GM19468 (cell line): ENCODE results near the gene ZRANB1.

Experiments
- ATAC-seq: cut with Tn5 transposase; IDR thresholded peaks from one replicate; pipeline ENCODE4 v1.9.1; 2021; ENCODE audit warnings: mild to moderate bottlenecking, moderate library complexity, moderate number of reproducible peaks; ENCODE audit not compliant: unreplicated experiment; ENCODE audit errors: extremely low read depth

ZRANB1 gene

DNA sequence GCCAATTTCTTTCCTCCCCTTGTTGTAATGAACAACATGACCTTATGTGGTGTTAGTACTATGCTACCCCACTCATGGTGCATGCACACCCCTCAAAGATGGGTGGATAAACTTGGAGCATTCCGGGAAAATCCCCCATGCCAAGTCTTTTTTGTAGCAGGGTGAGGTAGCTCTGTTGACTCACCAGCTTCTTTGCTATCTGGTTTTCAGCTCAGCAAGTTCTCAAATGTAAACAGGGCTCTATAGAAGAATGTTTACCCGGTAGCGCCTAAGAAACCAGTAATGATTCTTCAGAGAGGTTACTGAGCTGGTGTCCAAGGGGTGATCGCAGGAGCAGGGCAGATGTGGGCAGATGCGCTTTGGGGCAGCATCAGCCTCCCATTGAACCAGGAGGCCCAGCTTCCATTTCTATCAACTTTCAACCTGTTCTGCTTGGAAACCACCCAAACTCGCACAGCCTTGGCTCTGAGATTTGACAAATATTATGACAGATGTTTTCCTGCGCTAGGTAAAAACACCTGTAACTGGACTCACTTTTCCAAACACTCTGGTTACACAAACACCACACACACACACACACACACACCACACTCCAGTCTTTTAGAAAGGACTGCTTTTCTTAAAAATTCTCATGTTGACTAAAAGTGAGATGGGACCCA, 87.8 kb downstream of the ZRANB1 start:
- ATAC-seq: no peak

DNA sequence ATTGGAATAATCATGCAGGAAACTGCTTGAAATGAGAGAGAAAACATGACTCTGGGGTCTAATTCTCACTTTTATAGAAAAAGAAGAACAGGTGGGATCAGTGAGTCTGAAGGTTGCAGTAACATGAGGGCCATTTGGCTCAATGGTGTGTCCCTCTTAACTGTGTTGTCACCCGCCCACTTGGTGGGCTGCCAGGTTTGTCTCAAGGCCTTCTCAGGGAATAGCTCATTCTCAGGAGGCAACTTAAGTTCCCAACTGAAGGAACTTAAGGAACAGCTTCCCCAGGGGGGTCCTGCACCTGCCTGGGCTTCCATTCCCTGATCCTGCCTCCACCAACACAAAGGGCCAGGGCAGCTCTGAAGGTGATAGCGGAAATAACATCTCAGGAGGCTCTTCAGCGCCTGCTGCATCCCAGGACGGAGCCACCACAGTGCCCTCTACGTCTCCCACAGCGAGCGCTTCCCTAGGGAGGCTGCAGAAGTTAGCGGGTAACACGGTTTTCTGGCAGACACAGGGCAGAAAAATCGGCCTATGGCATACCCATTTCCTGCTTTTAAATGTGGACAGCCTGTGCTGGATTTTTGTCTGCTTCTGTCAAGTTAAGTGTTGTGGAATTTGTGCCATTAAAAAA, 88.8 kb downstream of the ZRANB1 start:
- ATAC-seq: no peak

DNA sequence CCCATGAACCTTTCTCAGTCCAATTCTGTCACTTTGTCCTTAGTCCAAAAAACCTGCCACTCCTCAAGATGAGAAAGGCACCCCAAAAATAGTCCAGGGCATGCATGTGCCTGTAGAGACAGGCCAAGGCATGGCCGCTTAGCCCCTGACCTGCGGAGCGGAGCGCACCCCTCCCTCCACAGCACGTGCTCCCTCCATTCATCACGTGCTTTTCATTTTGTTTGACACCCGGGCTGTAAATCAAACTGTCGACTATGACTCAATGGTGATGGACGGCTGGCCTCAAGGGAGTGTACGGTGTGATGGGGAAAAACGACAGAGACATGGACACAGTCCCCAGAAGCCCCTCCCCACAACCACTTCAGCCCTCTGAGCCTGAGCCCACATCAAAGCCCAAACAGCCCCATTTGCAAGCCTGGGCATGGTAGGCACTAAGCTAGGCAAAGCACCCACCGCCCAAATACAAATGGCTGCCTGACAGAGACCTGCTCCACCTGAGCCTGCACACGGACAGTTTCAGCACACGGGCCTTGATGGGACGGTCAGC, 90.6 kb downstream of the ZRANB1 start:
- no peak for ATAC-seq

DNA sequence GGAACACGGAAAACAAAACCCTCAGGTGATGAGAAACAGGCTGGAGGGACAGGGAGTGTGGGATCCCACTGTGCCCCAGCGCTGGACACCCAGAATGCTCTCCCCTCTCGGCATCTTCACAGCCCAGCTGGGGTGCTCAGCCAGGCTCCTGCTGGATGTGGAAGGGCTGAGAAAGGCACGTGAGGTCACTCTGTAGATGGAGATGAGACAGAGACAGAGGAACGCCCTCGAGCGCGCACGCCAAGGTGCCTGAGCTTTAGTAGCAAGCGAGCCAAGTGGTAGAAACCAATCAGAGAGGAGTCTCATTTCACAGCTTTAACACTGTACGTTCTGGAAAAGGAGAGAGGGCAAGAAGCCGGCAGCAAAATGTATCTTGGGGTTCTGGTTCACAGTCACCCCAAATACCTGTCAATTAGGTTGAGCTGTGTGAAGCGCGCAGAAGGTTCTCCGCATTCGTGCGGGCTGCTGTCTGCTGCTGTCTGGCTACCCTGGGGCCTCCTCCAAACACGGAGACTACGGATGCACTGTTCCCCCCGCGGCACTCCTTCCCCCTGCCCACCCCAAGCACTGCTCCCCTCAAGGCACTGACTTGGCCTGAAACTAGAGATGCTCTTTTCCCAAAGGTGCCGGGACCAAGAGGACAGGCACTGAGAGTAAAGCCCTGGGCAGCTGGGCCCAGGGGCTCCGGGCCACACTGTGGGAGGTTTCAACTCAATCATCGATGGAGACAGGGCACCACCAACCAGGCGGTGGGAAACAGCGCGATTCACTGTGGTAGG, 91.4 kb downstream of the ZRANB1 start:
- no peak for ATAC-seq

DNA sequence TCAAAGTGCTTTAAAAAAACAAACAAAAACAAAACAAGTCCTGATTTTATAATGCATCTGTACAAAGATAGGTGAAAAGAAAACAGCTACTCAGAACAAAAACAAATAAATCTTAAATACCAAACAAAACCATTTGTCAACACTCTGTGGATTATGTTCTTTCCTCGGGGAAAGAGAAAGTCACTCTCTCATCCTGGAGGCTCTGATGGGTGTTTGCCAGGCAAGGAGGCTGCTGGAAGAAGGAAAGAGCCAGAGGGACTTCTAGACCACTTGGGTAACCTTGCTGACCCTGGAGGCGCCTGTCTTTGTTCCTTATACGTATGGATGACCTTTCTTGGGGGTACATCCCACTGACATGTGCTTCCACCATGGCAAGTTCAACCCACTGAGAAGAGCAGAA, 92.8 kb downstream of the ZRANB1 start:
- no peak for ATAC-seq

DNA sequence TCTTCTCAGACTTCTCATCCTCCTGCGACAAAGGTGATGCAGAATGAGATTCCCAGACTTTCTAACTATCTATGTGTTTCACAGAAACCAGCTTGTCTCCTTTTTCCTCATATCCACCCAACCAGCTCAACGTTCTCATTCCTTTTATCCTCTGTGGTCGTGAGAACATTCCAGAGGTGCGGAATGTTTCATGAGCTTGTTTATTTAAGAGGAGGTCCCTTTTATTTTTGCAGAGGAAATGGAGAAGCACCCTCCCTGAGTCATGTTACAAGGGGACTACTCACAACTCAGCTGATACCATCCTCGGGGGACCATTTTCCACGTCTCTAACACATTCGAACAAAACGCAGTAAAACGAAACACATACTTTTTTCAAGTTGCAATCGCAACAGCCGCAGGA, 93.2 kb downstream of the ZRANB1 start:
- no peak for ATAC-seq

DNA sequence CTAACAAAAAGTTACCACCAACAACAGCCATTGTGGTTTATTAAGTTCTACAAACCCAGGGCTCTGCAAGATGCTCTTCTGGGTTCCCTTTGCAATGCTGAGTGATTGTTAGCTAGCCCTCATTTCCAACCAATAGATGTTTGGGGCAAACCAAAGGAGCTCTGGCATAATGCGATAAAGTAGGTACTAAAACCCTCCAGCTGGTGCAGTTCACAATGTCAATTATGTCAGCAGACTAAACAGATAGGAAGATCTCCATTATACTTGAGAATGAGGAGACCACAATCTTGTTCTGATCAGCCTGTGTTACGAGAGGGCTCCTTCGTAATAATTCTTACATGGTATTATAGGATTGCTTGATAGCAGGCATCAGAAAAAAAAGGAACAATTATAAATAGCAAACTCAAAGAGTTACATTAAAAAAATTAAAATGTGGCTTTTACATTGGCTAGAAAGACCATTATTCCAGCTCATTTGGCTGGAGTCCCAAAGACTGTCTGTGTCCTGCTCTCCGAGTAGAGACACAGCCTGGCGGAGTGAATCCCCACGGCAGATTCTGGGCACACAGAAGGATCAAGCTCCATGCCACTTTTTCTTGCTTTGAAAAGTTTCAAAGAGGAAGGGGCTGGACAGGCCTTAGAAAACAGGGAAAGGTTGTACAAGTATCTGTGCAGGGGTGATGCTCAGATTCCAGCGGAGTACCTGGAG, 93.8 kb downstream of the ZRANB1 start:
- ATAC-seq: no peak

DNA sequence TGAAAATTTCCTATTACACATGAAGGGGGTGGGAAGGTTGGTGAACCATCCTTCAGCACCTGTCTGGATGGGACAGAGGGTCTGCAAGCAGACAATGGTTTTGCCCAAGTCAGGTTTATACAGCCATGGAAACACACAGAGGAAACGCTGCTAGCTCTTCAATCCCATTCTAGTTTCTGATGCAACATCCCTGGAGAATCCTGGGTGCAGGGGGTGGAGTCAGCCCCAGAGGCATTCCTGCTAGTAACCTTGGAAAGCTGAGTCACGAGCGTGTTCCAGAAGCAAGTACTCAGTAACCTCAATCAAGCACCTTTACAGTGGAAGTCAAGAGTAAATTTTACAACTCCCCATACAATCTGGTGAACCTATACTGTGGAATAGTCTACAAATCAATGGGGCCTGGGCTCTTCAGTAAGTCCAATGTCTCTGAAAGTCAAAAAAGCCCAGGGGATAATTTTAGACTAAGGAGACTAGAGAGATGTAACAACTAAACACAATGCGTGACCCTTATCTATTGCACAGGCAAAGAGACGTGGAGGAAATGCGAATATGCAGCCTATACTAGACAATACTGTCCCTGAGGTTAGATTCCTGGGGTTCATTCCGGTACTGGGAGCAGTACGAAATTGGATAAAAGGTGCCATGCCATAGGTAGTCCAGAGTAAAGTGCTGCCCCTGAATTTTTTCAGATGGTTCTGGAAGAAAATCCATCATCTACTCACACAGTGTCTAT, 95.4 kb downstream of the ZRANB1 start:
- ATAC-seq: no peak
